GM18499 (cell line): ENCODE data around the gene TAF4.

ENCODE experiments used
- ATAC-seq: cut with Tn5 transposase; IDR thresholded peaks from one replicate; pipeline ENCODE4 v1.9.1; 2021; ENCODE audit warnings: moderate number of reproducible peaks; ENCODE audit not compliant: insufficient read depth, unreplicated experiment

TAF4 gene

GRCh38 chr20:62025832-62026563 lies 39.7 kb downstream of the TAF4 start:
- ATAC-seq: no peak

GRCh38 chr20:62025394-62025793 lies 40.3 kb downstream of the TAF4 start:
- ATAC-seq: no peak

- no peak for ATAC-seq
Observed at GRCh38 chr20:62023935-62024334, 41.7 kb downstream of the TAF4 start.

- no peak for ATAC-seq
Observed at GRCh38 chr20:62022575-62023139, 43.0 kb downstream of the TAF4 start.

GRCh38 chr20:62021793-62022385 lies 43.8 kb downstream of the TAF4 start:
- ATAC-seq: no peak

GRCh38 chr20:62020935-62021701 lies 44.6 kb downstream of the TAF4 start:
- no peak for ATAC-seq

- ATAC-seq: no peak
Observed at GRCh38 chr20:62019881-62020492, 45.7 kb downstream of the TAF4 start.

GRCh38 chr20:62019144-62019805 lies 46.4 kb downstream of the TAF4 start:
- no peak for ATAC-seq

- ATAC-seq: no peak
Observed at GRCh38 chr20:62018437-62019143, 47.1 kb downstream of the TAF4 start.

- ATAC-seq: no peak
Observed at GRCh38 chr20:62015540-62016288, 50.0 kb downstream of the TAF4 start.

GRCh38 chr20:62014889-62015537 lies 50.7 kb downstream of the TAF4 start:
- no peak for ATAC-seq

GRCh38 chr20:62014488-62014775 lies 51.2 kb downstream of the TAF4 start:
- no peak for ATAC-seq

- no peak for ATAC-seq
Observed at GRCh38 chr20:62012631-62013030, 53.0 kb downstream of the TAF4 start.

- ATAC-seq: no peak
Observed at GRCh38 chr20:62011938-62012534, 53.6 kb downstream of the TAF4 start.

GRCh38 chr20:62011403-62011790 lies 54.3 kb downstream of the TAF4 start:
- no peak for ATAC-seq

GRCh38 chr20:62010551-62011402 lies 54.9 kb downstream of the TAF4 start:
- ATAC-seq: no peak

GRCh38 chr20:62009869-62010445 lies 55.7 kb downstream of the TAF4 start:
- no peak for ATAC-seq
